Panc1 (cell line): ENCODE measurements around the gene ACSS1. TPM values are rescaled to one million over a fixed set of nuclear protein-coding genes. Genes with fewer than 3 reads are reported as not detected.

Experiments used
- ATAC-seq: fragments of 200-7000 bp; cut with Tn5 transposase; 2 replicates; pipeline ENCODE4 v1.9.1; 2020; ENCODE audit warnings: mild to moderate bottlenecking, moderate library complexity
- BruUV-seq: library from RNA; stranded (reverse); fragments of 400-500 nt; replicated peaks from 2 replicates; lab custom pipeline; 2021; lab: Mats Ljungman, UMichigan
- CTCF ChIA-PET: fragments of 300-600 bp; sonication (Branson Sonifier 250); formaldehyde crosslinking; loops from one replicate; lab custom pipeline; 2022; ENCODE audit warnings: antibody characterized with exemption; lab: Charles Lee
- POLR2A ChIA-PET: fragments of 300-600 bp; sonication (Branson Sonifier 250); formaldehyde crosslinking; loops from one replicate; lab custom pipeline; 2022; ENCODE audit warnings: antibody characterized with exemption; lab: Charles Lee
- DNase-seq: peaks from one replicate; pipeline ENCODE4 v3.0.0-alpha.2; 2010; ENCODE audit warnings: low read depth, low spot score
- H3K27ac ChIP-seq: 2 replicates; pipeline ENCODE4 v1.5.1; 2011; ENCODE audit warnings: mild to moderate bottlenecking, low read length, inconsistent platforms
- H3K27me3 ChIP-seq: fragments of 200-500 bp; sonication (Bioruptor generic); 2 replicates; pipeline ENCODE4 v1.6.0; 2014; ENCODE audit warnings: low read length, inconsistent platforms; ENCODE audit not compliant: control insufficient read depth, insufficient read depth
- H3K36me3 ChIP-seq: fragments of 200-500 bp; sonication (Bioruptor generic); 2 replicates; pipeline ENCODE4 v1.5.1; 2014; ENCODE audit warnings: inconsistent platforms, mild to moderate bottlenecking, low read length, moderate library complexity; ENCODE audit not compliant: control insufficient read depth, insufficient read depth
- H3K4me1 ChIP-seq: 2 replicates; pipeline ENCODE4 v1.5.1; 2011; ENCODE audit warnings: inconsistent platforms, mild to moderate bottlenecking, low read length, moderate library complexity; ENCODE audit not compliant: control insufficient read depth, insufficient read depth
- H3K4me3 ChIP-seq, 2 experiments: 2 replicates each; pipeline ENCODE4 v1.5.1; 2011 to 2012; ENCODE audit warnings: low read depth in 2 of 2, low read length in 2 of 2, mild to moderate bottlenecking in 2 of 2, inconsistent platforms in 1 of 2, moderate library complexity in 1 of 2
- H3K9me3 ChIP-seq: fragments of 200-500 bp; sonication (Bioruptor generic); 2 replicates; pipeline ENCODE4 v1.5.1; 2014; ENCODE audit warnings: low read depth, mild to moderate bottlenecking, inconsistent platforms, low read length, moderate library complexity; ENCODE audit not compliant: control insufficient read depth, insufficient read depth
- CTCF ChIP-seq: fragments of 450-650 bp; IDR thresholded peaks from 2 replicates; pipeline ENCODE4 v1.5.1; 2017; ENCODE audit warnings: mild to moderate bottlenecking
- POLR2AphosphoS5 ChIP-seq: IDR thresholded peaks from 2 replicates; pipeline ENCODE4 v1.6.1; 2012; ENCODE audit warnings: mild to moderate bottlenecking, low read depth, low read length, moderate library complexity
- REST ChIP-seq, 2 experiments: IDR thresholded peaks; 2 replicates each; pipeline ENCODE4 v1.6.1; 2011 to 2012; ENCODE audit warnings: low read depth in 2 of 2, control low read depth in 1 of 2, low read length in 1 of 2, mild to moderate bottlenecking in 1 of 2, moderate library complexity in 1 of 2; ENCODE audit not compliant: insufficient read depth in 1 of 2
- SIN3A ChIP-seq: IDR thresholded peaks from 2 replicates; pipeline ENCODE4 v1.6.1; 2012; ENCODE audit warnings: low read depth, mild to moderate bottlenecking, low read length, moderate library complexity, borderline replicate concordance; ENCODE audit not compliant: insufficient read depth
- TCF7L2 ChIP-seq: IDR thresholded peaks from 2 replicates; pipeline ENCODE4 v1.6.1; 2011; ENCODE audit warnings: mild to moderate bottlenecking, low read depth, low read length, inconsistent platforms
- in situ Hi-C: cut with HindIII; loops from 2 replicates; pipeline ENCODE4 v1.10.0; 2016; ENCODE audit warnings: low sequenced_read_pairs, low pct_unique_long_range_greater_than_20kb
- intact Hi-C: fragments of 100-400 bp; cut with micrococcal nuclease; formaldehyde crosslinking; loops from one replicate; pipeline ENCODE4 v1.10.0; 2022; ENCODE audit not compliant: unreplicated experiment
- total RNA-seq: library from RNA; stranded (reverse); gene quantifications from one replicate; pipeline ENCODE4 v1.2.1, GENCODE V29; 2021; ENCODE audit not compliant: unreplicated experiment

Gene ACSS1
- total RNA-seq, 1 experiment from 2014 or later: 32.2 TPM

GRCh38 chr20:25031241-25031640, 26.7 kb downstream of the ACSS1 start:
- H3K4me1 ChIP-seq: peaks cover 16% of the 10 kb centered on the region
- intact Hi-C loops: no loop called here
- ATAC-seq: no peak
- in situ Hi-C loops: no loop called here
- TF ChIP-seq POLR2AphosphoS5 (no peak), CTCF (no peak), REST (IDR thresholded peaks at IDR 0.05; ENCODE audit: insufficient read depth in 1 of 2, low read depth in 2 of 2, low read length in 1 of 2) (no peak), SIN3A (no peak), TCF7L2 (no peak)
- H3K36me3 ChIP-seq: no peaks in the 10 kb centered on the region
- no peaks in the 10 kb centered on the region for H3K27me3 ChIP-seq
- H3K4me3 ChIP-seq: no peak overlapping the region
- H3K9me3 ChIP-seq: no peaks in the 10 kb centered on the region
- no TSS peak for BruUV-seq
- no peak for DNase-seq
- ChIA-PET CTCF (no interaction called here), POLR2A (no interaction called here)
- no peak overlapping the region for H3K27ac ChIP-seq

GRCh38 chr20:25030649-25031207, 27.2 kb downstream of the ACSS1 start:
- in situ Hi-C loops: no loop called here
- Histone ChIP-seq H3K27me3 (no peaks in the 10 kb centered on the region), H3K9me3 (no peaks in the 10 kb centered on the region), H3K36me3 (no peaks in the 10 kb centered on the region), H3K4me1 (peaks cover 16% of the 10 kb centered on the region), H3K27ac (no peak overlapping the region), H3K4me3 (no peak overlapping the region)
- BruUV-seq: no TSS peak
- ChIA-PET POLR2A (no interaction called here), CTCF (no interaction called here)
- DNase-seq (no peak), ATAC-seq (no peak)
- intact Hi-C loops: no loop called here
- TF ChIP-seq TCF7L2 (no peak), CTCF (no peak), REST (IDR thresholded peaks at IDR 0.05; ENCODE audit: insufficient read depth in 1 of 2, low read depth in 2 of 2, low read length in 1 of 2) (no peak), SIN3A (no peak)
